ENCODE measurements around the gene SERAC1.
A peak's percentile ranks its signal among the peaks of the same experiment; 100 is the strongest.

Gene SERAC1

DNA sequence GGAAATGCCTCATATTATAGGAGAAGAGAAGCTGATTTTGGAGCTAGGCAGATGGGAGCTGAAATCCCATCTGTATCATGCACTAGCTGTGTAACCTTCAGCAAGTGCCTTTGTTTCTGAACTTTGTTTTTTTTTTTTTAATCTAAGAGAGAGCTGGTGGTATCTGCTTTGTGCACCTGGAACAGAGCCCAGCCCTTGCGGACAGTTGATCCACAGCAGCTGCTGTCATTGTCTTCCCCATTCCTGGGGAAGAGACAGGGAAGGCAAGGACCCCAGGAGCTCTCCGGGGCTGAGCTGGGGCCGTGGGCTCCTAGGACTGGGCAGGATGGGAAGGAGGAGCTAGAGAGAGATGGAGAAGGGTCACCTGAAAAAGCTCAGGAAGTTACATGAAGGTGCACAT lies 94.3 kb downstream of the SERAC1 start:
- no peak for DNase-seq

- peak; percentile 73 for DNase-seq
Observed at GRCh38 chr6:158072083-158072721, 95.9 kb downstream of the SERAC1 start.

GRCh38 chr6:158071121-158072082 lies 96.7 kb downstream of the SERAC1 start:
- no peak for DNase-seq

DNA sequence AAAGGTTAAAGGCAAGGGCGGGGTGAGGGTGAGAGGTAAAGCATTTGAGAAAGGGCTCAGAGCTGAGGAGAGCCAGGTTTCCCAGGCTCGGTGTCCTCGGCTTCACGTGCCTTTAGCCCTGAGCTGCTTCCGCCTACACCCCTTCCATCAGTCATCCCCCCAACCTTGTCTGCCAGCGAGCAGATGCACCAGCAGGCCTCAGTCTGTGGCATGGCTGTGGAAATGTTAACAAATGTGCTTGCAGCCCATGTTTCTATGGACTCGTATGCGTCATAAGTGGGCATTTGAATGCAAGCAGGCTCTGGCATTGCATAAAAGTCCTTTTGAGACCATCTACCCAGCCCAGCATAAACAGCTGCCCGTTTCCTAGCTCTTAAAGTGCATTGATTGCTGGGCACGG lies 97.5 kb downstream of the SERAC1 start:
- DNase-seq, result no peak

DNA sequence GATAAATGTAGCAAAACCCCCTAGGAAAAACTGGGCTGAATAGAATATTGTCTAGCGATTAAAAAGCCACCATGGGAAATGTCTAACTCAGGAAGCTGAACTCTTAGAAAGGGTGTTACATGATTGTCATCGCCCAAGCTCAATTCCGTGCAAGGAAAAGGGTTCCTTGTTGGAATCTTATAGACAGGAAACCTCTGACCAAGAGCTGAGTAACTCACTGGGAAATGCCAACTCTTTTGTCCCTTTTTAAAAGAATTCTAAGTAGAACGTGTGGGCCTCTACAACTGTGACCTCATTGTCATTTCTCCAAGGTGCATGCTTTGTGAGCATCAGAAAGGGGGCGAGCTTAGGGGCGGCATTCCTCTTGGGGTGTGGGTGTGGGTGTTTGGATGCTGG lies 98.3 kb downstream of the SERAC1 start:
- peak; percentile 54 for DNase-seq

GRCh38 chr6:158068893-158069799 lies 98.9 kb downstream of the SERAC1 start:
- peak; percentile 77 for DNase-seq

GRCh38 chr6:158068156-158068892 lies 99.7 kb downstream of the SERAC1 start:
- DNase-seq, result no peak

DNA sequence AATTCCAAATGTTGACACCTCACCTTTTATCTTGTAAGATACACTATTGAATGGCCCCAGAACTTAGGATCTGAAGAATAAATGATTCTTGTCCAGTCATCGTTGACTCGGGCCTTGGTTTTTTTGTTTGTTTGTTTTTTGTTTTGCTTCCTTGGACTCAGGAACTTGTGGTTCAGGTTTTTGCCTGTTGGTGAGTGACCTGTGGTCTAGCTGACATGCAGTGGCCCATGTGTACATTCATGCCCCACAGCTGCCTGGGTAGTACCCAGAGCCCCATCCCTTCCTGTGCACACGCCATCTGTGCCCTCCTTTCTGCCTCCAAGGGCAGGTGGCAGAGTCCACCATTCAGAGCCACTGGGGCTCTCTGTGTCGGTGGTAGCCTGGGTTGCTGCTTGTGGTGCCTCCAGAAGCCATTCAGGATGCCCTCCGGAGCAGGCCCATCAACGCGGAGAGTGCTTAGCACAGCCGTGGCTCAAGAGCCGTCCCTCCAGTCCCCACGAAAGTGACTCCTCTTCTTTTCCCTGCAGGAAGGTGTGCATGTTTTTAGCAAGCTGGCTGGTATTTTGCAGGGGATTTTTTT lies 100.5 kb downstream of the SERAC1 start:
- no peak for DNase-seq

DNA sequence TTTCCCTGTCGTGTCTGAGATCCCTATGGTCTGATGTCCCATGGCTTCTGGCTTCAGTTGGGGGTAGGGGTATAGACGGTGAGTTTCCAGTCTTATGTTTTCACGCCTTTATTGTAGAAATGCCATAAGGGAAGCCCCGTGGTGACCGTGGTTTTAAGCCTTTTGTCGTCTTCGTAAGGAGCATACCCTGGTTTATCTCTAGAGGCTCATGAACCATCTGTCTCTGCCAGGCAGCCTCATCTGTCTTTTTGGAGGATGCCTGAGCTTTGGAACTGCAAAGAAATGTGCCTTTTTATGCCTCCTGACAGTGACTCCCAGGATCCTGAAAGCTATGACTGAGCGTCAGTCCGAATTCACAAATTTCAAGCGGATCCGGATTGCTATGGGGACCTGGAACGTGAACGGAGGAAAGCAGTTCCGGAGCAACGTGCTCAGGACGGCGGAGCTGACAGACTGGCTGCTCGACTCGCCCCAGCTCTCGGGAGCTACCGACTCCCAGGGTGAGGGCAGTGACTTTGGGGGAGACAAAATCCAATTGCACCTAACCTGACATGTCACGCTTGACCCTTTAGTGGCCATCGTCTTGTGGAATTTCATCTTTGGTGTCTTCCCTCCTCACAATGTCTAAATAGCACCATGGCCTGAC lies 101.8 kb downstream of the SERAC1 start:
- DNase-seq, result no peak

DNA sequence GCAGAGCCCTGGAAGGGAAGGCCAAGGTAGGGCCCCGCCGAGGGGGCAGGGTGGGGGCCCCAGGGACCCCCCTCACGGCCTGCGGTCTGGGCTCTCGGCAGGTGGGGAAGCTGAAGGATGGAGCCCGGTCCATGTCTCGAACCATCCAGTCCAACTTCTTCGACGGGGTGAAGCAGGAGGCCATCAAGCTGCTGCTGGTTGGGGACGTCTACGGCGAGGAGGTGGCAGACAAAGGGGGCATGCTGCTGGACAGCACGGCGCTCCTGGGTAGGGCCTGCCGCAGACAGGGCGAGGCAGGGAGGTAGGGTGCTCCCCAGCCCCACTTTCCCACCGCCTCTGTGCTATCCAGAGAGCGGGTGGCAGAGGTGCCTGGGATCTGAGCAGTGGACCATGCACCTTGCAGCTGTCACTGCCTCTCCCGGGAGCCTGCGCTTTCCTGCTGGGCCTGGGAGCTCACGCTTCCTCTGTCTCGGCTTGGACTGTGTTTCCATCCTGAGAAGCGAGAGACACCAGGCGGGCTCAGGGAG lies 103.3 kb downstream of the SERAC1 start:
- no peak for DNase-seq

DNA sequence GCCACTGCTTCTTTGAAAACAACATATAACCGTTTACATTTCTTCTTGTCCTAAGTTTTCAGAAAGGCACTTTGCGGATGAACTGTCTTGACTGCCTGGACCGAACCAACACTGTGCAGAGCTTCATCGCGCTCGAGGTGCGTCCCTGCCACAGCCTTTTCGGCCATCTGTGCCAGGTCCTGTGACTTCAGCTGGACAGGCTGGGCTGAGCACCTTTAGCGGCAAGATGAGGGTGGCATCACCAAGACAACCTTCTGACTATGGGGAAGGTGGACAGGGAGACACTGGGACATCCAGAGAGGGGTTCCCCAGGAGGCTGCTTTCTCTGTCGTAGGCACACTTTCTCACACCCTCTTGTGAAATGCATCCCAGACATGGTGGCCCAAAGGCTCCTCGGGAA lies 104.3 kb downstream of the SERAC1 start:
- DNase-seq, result no peak

DNA sequence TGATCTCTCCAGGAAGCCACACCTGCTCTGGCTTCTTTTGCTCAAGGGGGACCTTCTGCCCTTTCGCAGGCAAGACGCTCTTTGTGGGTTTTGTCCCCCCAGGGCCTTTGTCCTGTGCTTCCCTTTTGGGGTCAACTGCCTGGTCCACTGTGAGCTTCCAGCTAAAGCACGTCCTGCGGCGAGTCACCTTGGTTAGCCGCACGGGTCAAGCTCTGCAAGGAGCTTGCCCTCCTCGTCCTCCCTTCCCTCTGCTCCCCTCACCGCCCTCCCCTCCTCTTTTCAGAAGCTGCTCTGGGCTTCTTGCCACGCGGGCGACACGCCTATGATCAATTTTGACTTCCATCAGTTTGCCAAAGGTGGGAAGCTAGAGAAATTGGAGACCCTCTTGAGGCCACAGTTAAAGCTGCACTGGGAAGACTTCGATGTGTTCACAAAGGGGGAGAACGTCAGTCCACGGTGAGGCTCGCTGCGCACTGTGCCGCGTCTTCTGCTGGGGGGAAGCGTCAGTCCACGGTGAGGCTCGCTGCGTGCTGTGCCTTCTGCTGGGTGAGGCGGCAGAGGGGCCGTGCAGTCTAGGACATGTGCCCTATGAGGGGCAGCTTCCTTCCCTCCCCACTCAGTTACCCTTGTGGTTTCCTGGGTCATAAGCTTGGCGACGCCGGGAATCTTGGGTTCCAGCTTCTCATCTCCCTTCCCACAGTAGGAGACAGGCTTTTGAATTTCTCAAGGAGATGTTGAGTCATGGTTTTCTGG lies 106.2 kb downstream of the SERAC1 start:
- DNase-seq, result no peak

- no peak for DNase-seq
Observed at GRCh38 chr6:158061361-158061708, 106.7 kb downstream of the SERAC1 start.

DNA sequence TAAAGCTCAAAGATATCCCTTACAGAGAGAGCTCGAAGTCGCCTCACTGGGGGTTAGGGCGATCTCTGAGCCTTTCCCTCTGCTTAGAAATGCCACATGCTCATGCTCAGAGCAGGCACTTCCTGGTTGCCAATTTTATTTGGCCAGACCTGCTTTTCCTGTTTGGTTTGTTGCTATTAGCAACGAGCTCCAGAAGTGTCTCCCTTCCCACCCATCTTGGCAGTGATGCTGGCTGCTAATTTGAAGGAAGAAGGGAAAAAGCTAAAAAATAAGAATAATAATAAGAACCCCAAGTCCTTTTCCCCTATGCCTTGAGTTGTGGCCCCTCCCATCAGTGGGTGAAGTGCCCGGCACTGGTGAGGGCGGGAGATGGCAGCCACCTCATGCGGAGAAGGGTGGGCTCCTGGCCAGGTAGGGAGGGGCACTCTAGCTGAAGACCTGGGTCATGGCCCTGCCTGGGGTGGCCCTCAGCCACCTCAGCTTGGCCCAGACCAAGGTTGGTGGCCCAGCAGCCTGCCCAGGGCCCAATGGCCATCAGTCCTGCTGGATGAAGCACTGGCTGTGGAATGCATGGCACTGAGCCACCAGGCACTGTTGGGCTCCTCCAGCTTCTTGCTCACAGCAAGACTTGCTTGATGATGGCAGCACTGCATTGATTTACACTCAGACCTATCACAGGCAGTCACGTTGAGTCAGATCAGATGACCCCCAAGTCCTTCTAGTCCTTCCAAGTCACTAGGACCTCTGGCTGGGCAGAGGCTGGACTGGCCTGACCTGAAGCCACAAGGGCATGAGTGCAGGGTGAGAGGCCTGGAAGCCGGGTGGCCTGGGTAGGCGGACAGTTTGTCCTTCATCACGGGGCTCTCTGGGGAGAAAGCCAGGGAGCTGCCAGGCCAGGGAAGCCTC lies 107.4 kb downstream of the SERAC1 start:
- DNase-seq, result peak; percentile 97

Data from EL (cell line).